Fibroblast of the conjunctiva (primary cell): ENCODE data around the gene COL5A1.
"Not testable (repeated sequence)": the region's sequence is repeated elsewhere in the genome, so short reads cannot be mapped to it uniquely, and the experiment has no call there.

ENCODE experiments used
- DNase-seq: peaks from one replicate; pipeline ENCODE4 v3.0.0-alpha.2; 2010; ENCODE audit warnings: low read depth

The COL5A1 gene

GRCh38 chr9:134692573-134692860 is 50.9 kb downstream of the COL5A1 start:
- DNase-seq = no peak

- no peak for DNase-seq
Observed at GRCh38 chr9:134693011-134693410, 51.4 kb downstream of the COL5A1 start.

- DNase-seq = no peak
Observed at GRCh38 chr9:134693641-134694367, 52.2 kb downstream of the COL5A1 start.

- no peak for DNase-seq
Observed at GRCh38 chr9:134694368-134694665, 52.7 kb downstream of the COL5A1 start.

GRCh38 chr9:134694714-134695113 is 53.1 kb downstream of the COL5A1 start:
- no peak for DNase-seq

GRCh38 chr9:134695144-134695543 is 53.5 kb downstream of the COL5A1 start:
- DNase-seq = no peak

GRCh38 chr9:134696433-134696832 is 54.8 kb downstream of the COL5A1 start:
- DNase-seq = no peak

- no peak for DNase-seq
Observed at GRCh38 chr9:134698111-134698510, 56.5 kb downstream of the COL5A1 start.

- peak; percentile 30 for DNase-seq
Observed at GRCh38 chr9:134698587-134699342, 57.2 kb downstream of the COL5A1 start.

GRCh38 chr9:134699343-134699740 is 57.7 kb downstream of the COL5A1 start:
- DNase-seq = no peak

- DNase-seq = no peak
Observed at GRCh38 chr9:134700636-134701350, 59.2 kb downstream of the COL5A1 start.

GRCh38 chr9:134701581-134702259 is 60.1 kb downstream of the COL5A1 start:
- no peak for DNase-seq

GRCh38 chr9:134702291-134702690 is 60.7 kb downstream of the COL5A1 start:
- no peak for DNase-seq

GRCh38 chr9:134703730-134704114 is 62.1 kb downstream of the COL5A1 start:
- DNase-seq = not testable (repeated sequence)

- no peak for DNase-seq
Observed at GRCh38 chr9:134704498-134704897, 62.9 kb downstream of the COL5A1 start.

- no peak for DNase-seq
Observed at GRCh38 chr9:134705786-134706185, 64.2 kb downstream of the COL5A1 start.

GRCh38 chr9:134706522-134706921 is 64.9 kb downstream of the COL5A1 start:
- no peak for DNase-seq

GRCh38 chr9:134707031-134707680 is 65.6 kb downstream of the COL5A1 start:
- peak; percentile 90 for DNase-seq

- DNase-seq = no peak
Observed at GRCh38 chr9:134707731-134708671, 66.4 kb downstream of the COL5A1 start.

- no peak for DNase-seq
Observed at GRCh38 chr9:134708672-134709038, 67.1 kb downstream of the COL5A1 start.
